NT2/D1 (cell line): Measurements from ENCODE around the gene SUSD5.

ENCODE experiments used
- YY1 ChIP-seq: IDR thresholded peaks from 2 replicates; pipeline ENCODE4 v1.6.1; 2011; ENCODE audit not compliant: insufficient read length, insufficient read depth
- ZNF274 ChIP-seq: IDR thresholded peaks from 2 replicates; pipeline ENCODE4 v1.6.1; 2011; ENCODE audit warnings: mild to moderate bottlenecking, low read depth, low read length

DNA sequence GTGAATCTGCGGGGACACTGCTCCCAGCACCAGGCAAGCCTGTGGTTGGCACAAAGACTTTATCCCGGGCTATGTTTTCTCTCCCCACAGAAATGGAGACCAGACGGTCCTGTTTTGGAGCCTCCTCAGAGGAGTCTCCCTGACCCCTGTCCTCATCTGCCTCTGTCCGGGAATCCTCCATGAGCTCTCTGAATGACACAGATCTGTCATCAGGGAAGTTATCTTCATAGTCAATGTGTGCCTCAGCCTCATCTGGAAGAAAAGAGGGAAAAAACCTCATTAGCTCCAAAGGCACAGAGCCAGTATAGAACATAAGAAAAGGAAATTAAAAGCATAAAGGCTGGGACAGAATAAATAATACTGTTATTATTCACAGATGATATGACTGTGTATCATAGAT is 64.8 kb downstream of the SUSD5 start:
- TF ChIP-seq YY1 = no peak
- no peak for TF ChIP-seq ZNF274
